ENCODE measurements around the gene STX2.

GRCh38 chr12:130787041-130787440 lies 52.0 kb downstream of the STX2 start:
- no peak for TF ChIP-seq MAX (IDR thresholded peaks at IDR 0.05)
- TF ChIP-seq CEBPB (IDR thresholded peaks at IDR 0.05), result no peak
- TF ChIP-seq MAFK (IDR thresholded peaks at IDR 0.05; ENCODE audit: partially characterized antibody), result no peak
- no peak for TF ChIP-seq POLR2A (IDR thresholded peaks at IDR 0.05; ENCODE audit: low read length)

All from A549 (cell line).